Uterus (tissue), 2 donors: ENCODE data around the gene LITAF.

ENCODE experiments used
- CTCF ChIP-seq, 4 experiments: fragments of 200-600 bp in 2 of 4; fragments of 450-650 bp in 2 of 4; sonication (generic) in 2 of 4; IDR thresholded peaks; one replicate each; pipeline ENCODE4 v1.5.1; 2016 to 2019; ENCODE audit warnings: antibody characterized with exemption in 4 of 4, mild to moderate bottlenecking in 2 of 4, moderate library complexity in 1 of 4
- POLR2A ChIP-seq, 2 donors: fragments of 450-650 bp; IDR thresholded peaks; one replicate each; pipeline ENCODE4 v1.6.1; 2016; ENCODE audit warnings: antibody characterized with exemption in 2 of 2, mild to moderate bottlenecking in 1 of 2, moderate library complexity in 1 of 2

DNA sequence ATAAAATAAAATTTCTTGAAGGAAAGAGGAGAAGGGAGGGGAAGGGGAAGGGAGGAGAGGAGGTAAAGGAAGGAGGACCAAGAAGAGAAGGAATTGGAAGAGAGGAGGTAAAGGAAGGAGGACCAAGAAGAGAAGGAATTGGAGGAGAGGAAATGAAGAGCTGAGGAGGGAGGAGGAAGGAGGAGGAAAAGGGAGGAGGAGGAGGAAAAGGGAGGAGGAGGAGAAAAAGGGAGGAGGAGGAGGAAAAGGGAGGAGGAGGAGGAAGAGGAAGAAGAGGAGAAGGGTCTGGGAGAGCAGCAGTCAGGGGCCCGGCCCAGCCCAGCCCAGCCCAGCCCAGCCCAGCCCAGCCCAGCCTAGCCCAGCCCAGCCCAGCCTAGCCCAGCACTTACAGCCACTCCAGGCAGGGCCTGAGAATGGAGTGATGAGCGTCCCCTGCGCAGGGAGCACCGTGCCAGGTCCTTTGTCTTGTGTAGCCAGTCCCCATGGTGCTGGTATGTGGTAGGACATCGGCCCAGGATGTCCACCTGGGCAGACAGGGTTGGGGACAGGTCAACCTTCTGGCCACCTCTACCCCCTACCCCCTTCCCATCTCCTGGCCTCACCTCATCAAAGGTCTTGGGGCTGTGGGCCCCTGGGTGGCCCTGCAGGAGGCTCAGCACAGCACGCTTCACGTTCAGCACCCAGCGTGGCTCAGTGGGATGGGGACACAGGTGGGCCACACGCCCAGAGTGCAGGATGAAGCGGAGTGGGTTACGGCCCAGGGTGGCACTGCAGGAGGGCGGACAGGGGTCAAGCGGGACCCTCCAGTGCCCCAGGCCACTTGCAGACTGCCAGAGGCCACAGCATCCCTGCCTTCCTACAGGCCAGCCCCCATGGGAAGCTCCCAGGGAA, 70.9 kb downstream of the LITAF start:
- no peak for TF ChIP-seq CTCF (IDR thresholded peaks at IDR 0.05)
- no peak for TF ChIP-seq POLR2A (IDR thresholded peaks at IDR 0.05)
